ENCODE measurements around the gene SLC38A10. TPM values are rescaled to one million over a fixed set of nuclear protein-coding genes. Genes with fewer than 3 reads are reported as not detected.

The SLC38A10 gene
- total RNA-seq, 2 donors from 2014 or later = 46.2 to 63.4 TPM

DNA sequence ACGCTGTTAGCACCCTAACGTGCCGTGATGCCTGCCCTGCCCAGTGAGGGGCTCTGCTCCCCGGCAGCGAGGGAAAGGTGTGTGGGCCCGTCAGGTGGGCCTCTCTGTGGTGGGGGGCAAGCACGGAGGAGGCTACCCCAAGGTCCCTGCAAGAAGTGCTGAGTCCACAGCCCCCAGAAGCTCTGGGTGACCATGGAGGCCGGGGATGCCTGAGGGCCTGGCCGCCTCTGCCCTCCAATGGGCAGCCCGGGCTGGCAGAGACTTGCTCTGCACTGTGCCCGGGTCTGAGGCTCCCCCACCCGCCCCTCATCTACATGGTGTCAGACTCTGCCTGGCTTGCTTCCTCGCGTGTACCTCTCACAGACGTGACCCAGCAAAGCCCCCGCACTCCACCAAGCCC, 12.2 kb downstream of the SLC38A10 start:
- no peak for DNase-seq (ENCODE audit: low spot score)
- peaks cover 29% of the 10 kb centered on the region for H3K36me3 ChIP-seq

DNA sequence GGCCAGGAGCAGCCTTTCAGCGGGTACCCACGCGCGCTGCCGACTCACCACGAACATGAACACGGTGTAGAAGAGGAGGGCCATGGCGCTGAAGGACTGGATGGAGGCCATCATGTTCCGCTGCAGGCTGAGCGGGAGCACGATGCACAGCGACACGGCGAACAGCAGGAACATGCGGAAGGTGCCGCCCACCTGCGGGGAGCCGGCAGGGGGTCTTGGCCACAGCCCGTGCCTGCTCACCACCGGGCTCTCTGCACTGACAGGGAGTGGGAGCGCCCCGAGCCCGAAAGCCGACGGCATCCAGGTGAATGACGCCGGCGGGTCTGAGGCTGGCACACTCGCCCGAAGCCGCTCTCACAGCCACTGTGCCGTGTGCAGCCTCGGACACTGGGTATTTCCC, 13.0 kb downstream of the SLC38A10 start:
- no peak for DNase-seq (ENCODE audit: low spot score)
- no peaks in the 10 kb centered on the region for H3K27me3 ChIP-seq
- H3K4me1 ChIP-seq = peaks cover 0 to 42% of the 10 kb centered on the region in 2 donors
- H3K27ac ChIP-seq = no peak overlapping the region
- H3K4me3 ChIP-seq = no peak overlapping the region
- H3K9me3 ChIP-seq = no peaks in the 10 kb centered on the region
- H3K36me3 ChIP-seq = peaks cover 22% of the 10 kb centered on the region
- TF ChIP-seq, protein P1, sequence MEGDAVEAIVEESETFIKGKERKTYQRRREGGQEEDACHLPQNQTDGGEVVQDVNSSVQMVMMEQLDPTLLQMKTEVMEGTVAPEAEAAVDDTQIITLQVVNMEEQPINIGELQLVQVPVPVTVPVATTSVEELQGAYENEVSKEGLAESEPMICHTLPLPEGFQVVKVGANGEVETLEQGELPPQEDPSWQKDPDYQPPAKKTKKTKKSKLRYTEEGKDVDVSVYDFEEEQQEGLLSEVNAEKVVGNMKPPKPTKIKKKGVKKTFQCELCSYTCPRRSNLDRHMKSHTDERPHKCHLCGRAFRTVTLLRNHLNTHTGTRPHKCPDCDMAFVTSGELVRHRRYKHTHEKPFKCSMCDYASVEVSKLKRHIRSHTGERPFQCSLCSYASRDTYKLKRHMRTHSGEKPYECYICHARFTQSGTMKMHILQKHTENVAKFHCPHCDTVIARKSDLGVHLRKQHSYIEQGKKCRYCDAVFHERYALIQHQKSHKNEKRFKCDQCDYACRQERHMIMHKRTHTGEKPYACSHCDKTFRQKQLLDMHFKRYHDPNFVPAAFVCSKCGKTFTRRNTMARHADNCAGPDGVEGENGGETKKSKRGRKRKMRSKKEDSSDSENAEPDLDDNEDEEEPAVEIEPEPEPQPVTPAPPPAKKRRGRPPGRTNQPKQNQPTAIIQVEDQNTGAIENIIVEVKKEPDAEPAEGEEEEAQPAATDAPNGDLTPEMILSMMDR (IDR thresholded peaks at IDR 0.05) = no peak

More for the DNA sequence above, 12.2 kb downstream of the SLC38A10 start:
- TF ChIP-seq, protein P1 (IDR thresholded peaks at IDR 0.05) = no peak
- Histone ChIP-seq H3K27me3 (no peaks in the 10 kb centered on the region), H3K4me3 (no peak overlapping the region), H3K9me3 (no peaks in the 10 kb centered on the region), H3K4me1 (peaks cover 0 to 40% of the 10 kb centered on the region in 2 donors), H3K27ac (no peak overlapping the region)

DNA sequence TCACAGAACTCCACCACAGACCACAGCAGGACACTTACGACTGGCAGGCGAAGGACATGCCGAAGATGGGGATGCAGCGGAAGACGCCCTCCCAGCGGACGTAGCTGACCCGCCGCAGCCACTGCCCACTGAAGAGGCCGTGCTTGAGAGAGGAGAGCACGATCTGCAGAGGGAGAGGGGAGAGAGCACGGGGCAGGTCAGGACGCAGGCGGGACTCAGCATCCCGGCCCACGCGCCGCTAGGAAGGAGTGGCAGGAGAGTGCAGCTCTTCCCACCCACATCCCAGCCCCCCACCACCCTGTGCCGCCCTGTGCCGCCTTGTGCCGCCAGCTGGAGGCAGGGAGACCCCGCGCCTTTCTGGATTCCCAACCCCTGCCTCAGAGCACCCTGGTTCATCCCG, 14.5 kb downstream of the SLC38A10 start:
- Histone ChIP-seq H3K27me3 (no peaks in the 10 kb centered on the region), H3K9me3 (no peaks in the 10 kb centered on the region), H3K36me3 (peaks cover 26% of the 10 kb centered on the region), H3K4me1 (peaks cover 0 to 34% of the 10 kb centered on the region in 2 donors), H3K4me3 (no peak overlapping the region), H3K27ac (no peak overlapping the region)
- no peak for DNase-seq (ENCODE audit: low spot score)
- TF ChIP-seq, protein P1 (IDR thresholded peaks at IDR 0.05) = no peak

DNA sequence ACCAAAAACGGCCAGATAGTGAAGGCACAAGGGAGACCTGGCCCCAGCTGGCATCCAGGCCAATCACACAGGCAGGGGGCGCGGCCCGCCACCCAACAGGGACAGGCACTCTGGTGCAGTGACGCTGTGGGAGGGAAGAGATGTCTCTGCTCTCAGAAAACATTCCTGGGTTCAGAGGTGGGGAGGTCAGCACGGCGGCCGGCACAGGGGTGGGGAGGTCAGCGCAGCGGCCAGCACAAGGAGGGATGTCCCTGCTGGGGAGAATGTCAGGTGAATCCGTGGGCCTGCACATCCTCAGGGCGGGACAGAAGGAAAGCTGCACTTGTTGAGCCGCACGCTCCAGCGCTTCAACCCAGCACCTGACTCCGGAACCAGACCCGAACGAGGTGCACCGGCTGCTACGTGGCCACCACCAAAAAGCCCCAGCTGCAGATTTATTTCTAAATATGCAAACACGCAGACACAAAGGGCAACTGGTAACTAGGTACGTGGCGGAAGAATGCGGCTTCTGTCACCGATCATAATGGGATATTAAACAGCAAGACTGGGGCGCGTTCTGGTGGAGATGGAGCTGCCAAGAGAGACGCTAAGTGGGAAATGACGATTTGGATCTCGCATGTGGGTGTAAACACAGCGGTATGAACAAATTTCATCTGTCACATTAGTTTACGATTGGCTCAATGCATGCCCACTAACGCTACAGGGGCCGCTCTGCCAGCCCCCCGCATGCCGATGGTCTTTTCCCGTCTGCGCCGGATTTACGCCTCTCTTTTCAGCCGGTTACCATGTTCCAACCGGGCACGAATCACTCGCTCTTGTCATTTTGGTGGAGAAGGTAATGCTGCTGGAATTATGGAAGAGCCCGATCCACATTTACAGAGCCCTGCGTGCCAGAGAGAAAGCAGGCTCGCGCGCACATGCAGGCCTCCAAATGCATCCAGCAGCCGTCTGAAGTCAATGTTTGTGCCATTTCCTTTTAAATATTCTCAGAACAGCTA, 15.5 kb downstream of the SLC38A10 start:
- peaks cover 0 to 24% of the 10 kb centered on the region in 2 donors for H3K4me1 ChIP-seq
- no peaks in the 10 kb centered on the region for H3K27me3 ChIP-seq
- no peak overlapping the region for H3K4me3 ChIP-seq
- H3K36me3 ChIP-seq = peaks cover 35% of the 10 kb centered on the region
- no peak for DNase-seq (ENCODE audit: low spot score)
- TF ChIP-seq, protein P1 (IDR thresholded peaks at IDR 0.05) = no peak
- no peaks in the 10 kb centered on the region for H3K9me3 ChIP-seq
- H3K27ac ChIP-seq = no peak overlapping the region

DNA sequence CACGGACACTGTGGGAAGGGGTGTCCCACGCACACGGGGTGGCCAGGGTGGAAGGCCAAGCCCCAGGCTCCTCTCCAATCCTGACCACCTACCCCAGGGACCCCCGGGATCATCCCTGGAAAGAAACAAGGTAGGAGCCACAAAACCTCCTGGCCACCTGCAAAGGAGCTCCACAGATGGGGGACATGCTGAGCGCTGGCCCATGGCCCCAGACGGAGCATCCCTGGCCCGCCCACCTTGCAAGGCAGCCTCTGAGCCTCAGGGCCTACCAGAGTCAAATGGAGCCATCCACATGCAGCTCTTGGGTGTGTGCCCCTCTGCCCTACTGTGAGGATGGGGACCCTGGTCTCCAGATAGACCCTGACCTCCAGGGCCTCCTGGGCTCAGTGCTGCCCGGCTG, 16.3 kb downstream of the SLC38A10 start:
- peaks cover 42% of the 10 kb centered on the region for H3K36me3 ChIP-seq
- DNase-seq (ENCODE audit: low spot score) = no peak
- no peak overlapping the region for H3K4me3 ChIP-seq
- no peaks in the 10 kb centered on the region for H3K27me3 ChIP-seq
- H3K27ac ChIP-seq = peak overlapping the region in 1 of 2 donors; percentile 52
- peaks cover 0 to 22% of the 10 kb centered on the region in 2 donors for H3K4me1 ChIP-seq
- TF ChIP-seq, protein P1 (IDR thresholded peaks at IDR 0.05) = no peak
- no peaks in the 10 kb centered on the region for H3K9me3 ChIP-seq
